Skeletal muscle cell (primary cell): ENCODE measurements around the gene FER.
"Not testable (repeated sequence)": the region's sequence is repeated elsewhere in the genome, so short reads cannot be mapped to it uniquely, and the experiment has no call there.

Source experiments
- DNase-seq: peaks from one replicate; pipeline ENCODE4 v3.0.0-alpha.2; 2010; ENCODE audit warnings: low read depth
- H3K4me3 ChIP-seq: 2 replicates; pipeline ENCODE4 v1.5.1; 2011; ENCODE audit warnings: low read depth, mild to moderate bottlenecking, control low read depth, low read length, moderate library complexity

FER gene

GRCh38 chr5:108862211-108862610 is 114.5 kb downstream of the FER start:
- H3K4me3 ChIP-seq: no peak overlapping the region
- no peak for DNase-seq

GRCh38 chr5:108866097-108866496 is 118.4 kb downstream of the FER start:
- DNase-seq, H3K4me3 ChIP-seq: not testable (repeated sequence)

- DNase-seq: no peak
- H3K4me3 ChIP-seq: no peak overlapping the region
Measured at GRCh38 chr5:108867656-108868055, 120.0 kb downstream of the FER start.

GRCh38 chr5:108869066-108869465 is 121.4 kb downstream of the FER start:
- H3K4me3 ChIP-seq: no peak overlapping the region
- DNase-seq: no peak

- H3K4me3 ChIP-seq: no peak overlapping the region
- no peak for DNase-seq
Measured at GRCh38 chr5:108876451-108876850, 128.8 kb downstream of the FER start.

GRCh38 chr5:108878756-108879155 is 131.1 kb downstream of the FER start:
- H3K4me3 ChIP-seq: no peak overlapping the region
- DNase-seq: no peak

- no peak for DNase-seq
- no peak overlapping the region for H3K4me3 ChIP-seq
Measured at GRCh38 chr5:108881133-108881532, 133.4 kb downstream of the FER start.

- peak; percentile 48 for DNase-seq
- H3K4me3 ChIP-seq: no peak overlapping the region
Measured at GRCh38 chr5:108884736-108885135, 137.0 kb downstream of the FER start.

GRCh38 chr5:108898257-108898656 is 150.6 kb downstream of the FER start:
- DNase-seq: no peak

GRCh38 chr5:108898707-108899106 is 151.0 kb downstream of the FER start:
- H3K4me3 ChIP-seq: no peak overlapping the region
- no peak for DNase-seq

More at GRCh38 chr5:108898257-108898656, 150.6 kb downstream of the FER start:
- H3K4me3 ChIP-seq: no peak overlapping the region

- H3K4me3 ChIP-seq, DNase-seq: not testable (repeated sequence)
Measured at GRCh38 chr5:108899244-108899643, 151.5 kb downstream of the FER start.

- no peak overlapping the region for H3K4me3 ChIP-seq
- no peak for DNase-seq
Measured at GRCh38 chr5:108900668-108901067, 153.0 kb downstream of the FER start.

GRCh38 chr5:108905805-108906204 is 158.1 kb downstream of the FER start:
- no peak for DNase-seq
- H3K4me3 ChIP-seq: no peak overlapping the region

- no peak overlapping the region for H3K4me3 ChIP-seq
- no peak for DNase-seq
Measured at GRCh38 chr5:108910627-108911026, 162.9 kb downstream of the FER start.

- no peak overlapping the region for H3K4me3 ChIP-seq
- DNase-seq: no peak
Measured at GRCh38 chr5:108911055-108911454, 163.4 kb downstream of the FER start.

- H3K4me3 ChIP-seq: no peak overlapping the region
- no peak for DNase-seq
Measured at GRCh38 chr5:108917596-108917995, 169.9 kb downstream of the FER start.

- H3K4me3 ChIP-seq: no peak overlapping the region
- no peak for DNase-seq
Measured at GRCh38 chr5:108919591-108920326, 172.1 kb downstream of the FER start.

GRCh38 chr5:108924457-108924961 is 176.8 kb downstream of the FER start:
- no peak overlapping the region for H3K4me3 ChIP-seq
- DNase-seq: no peak

- no peak overlapping the region for H3K4me3 ChIP-seq
- DNase-seq: no peak
Measured at GRCh38 chr5:108925073-108925472, 177.4 kb downstream of the FER start.

- H3K4me3 ChIP-seq: no peak overlapping the region
- no peak for DNase-seq
Measured at GRCh38 chr5:108930107-108930506, 182.4 kb downstream of the FER start.

- no peak for DNase-seq
- no peak overlapping the region for H3K4me3 ChIP-seq
Measured at GRCh38 chr5:108935611-108936010, 187.9 kb downstream of the FER start.
